Endodermal cell (in vitro differentiated cells): ENCODE data around the gene LAMB1. TPM values are rescaled to one million over a fixed set of nuclear protein-coding genes. Genes with fewer than 3 reads are reported as not detected.
A peak's percentile ranks its signal among the peaks of the same experiment; 100 is the strongest.

Experiments used
- DNase-seq: peaks from one replicate; pipeline ENCODE4 v3.0.0-alpha.2; 2017
- H3K27ac ChIP-seq: 2 replicates; pipeline ENCODE4 v1.5.1; 2013; ENCODE audit warnings: mild to moderate bottlenecking, low read depth, low read length, moderate library complexity
- H3K27me3 ChIP-seq: 2 replicates; pipeline ENCODE4 v1.6.1; 2013; ENCODE audit warnings: mild to moderate bottlenecking, low read length, moderate library complexity; ENCODE audit not compliant: insufficient read depth, control insufficient read depth, poor library complexity, severe bottlenecking
- H3K36me3 ChIP-seq: 2 replicates; pipeline ENCODE4 v1.7.0; 2013; ENCODE audit warnings: mild to moderate bottlenecking, low read length, moderate library complexity; ENCODE audit not compliant: control insufficient read depth, insufficient read depth
- H3K4me1 ChIP-seq: one replicate; pipeline ENCODE4 v1.7.0; 2013; ENCODE audit warnings: low read length; ENCODE audit not compliant: control insufficient read depth, insufficient read depth
- H3K4me3 ChIP-seq: 2 replicates; pipeline ENCODE4 v1.5.1; 2013; ENCODE audit warnings: mild to moderate bottlenecking, low read length, moderate library complexity
- H3K9ac ChIP-seq: 2 replicates; pipeline ENCODE4 v1.6.1; 2013; ENCODE audit warnings: mild to moderate bottlenecking, low read length, moderate library complexity; ENCODE audit not compliant: poor library complexity, severe bottlenecking; ENCODE audit errors: extremely low read depth
- H3K9me3 ChIP-seq: 2 replicates; pipeline ENCODE4 v1.6.1; 2013; ENCODE audit warnings: mild to moderate bottlenecking, low read length, moderate library complexity; ENCODE audit not compliant: control insufficient read depth
- H3K27ac Mint-ChIP-seq: 2 replicates; pipeline ENCODE4 v1.8.0; 2020; ENCODE audit warnings: mixed read lengths
- H3K27me3 Mint-ChIP-seq: 2 replicates; pipeline ENCODE4 v1.8.0; 2021; ENCODE audit warnings: mild to moderate bottlenecking, mixed read lengths; ENCODE audit not compliant: insufficient read depth
- H3K36me3 Mint-ChIP-seq: 2 replicates; pipeline ENCODE4 v1.8.0; 2020; ENCODE audit warnings: low read depth, mixed read lengths
- H3K4me1 Mint-ChIP-seq: 2 replicates; pipeline ENCODE4 v1.8.0; 2020; ENCODE audit warnings: mixed read lengths
- H3K4me3 Mint-ChIP-seq: 2 replicates; pipeline ENCODE4 v1.8.0; 2020; ENCODE audit warnings: mild to moderate bottlenecking, moderate library complexity, mixed read lengths
- H3K9me3 Mint-ChIP-seq: 2 replicates; pipeline ENCODE4 v1.8.0; 2020; ENCODE audit warnings: mild to moderate bottlenecking, mixed read lengths
- WGBS, 2 experiments: methylation state at CpG; one replicate each; pipeline versions ENCODE4 v1.1.5 to v1.1.7; 2013; ENCODE audit warnings: missing lambda C conversion rate in 2 of 2, mixed read lengths in 1 of 2; ENCODE audit not compliant: insufficient coverage in 1 of 2, insufficient read length in 1 of 2; 5-methylcytosine and 5-hydroxymethylcytosine counted together
- total RNA-seq, 2 donors: library from RNA; stranded (reverse); fragmentation: NEBNext Ultra II Directional in 1 of 2; extraction: Animal tissue kit (Norgen Biotek cat#: 25700) in 1 of 2; gene quantifications; 2 replicates in 1 of 2; 3 replicates in 1 of 2; pipeline ENCODE4 v1.2.1, GENCODE V29; 2021
- TF ChIP-seq, protein P1 (sequence below): fragments of 200-600 bp; sonication (generic); conservative IDR thresholded peaks from 2 replicates; pipeline ENCODE4 v1.5.0; 2021; ENCODE audit warnings: antibody characterized with exemption, mild to moderate bottlenecking

Gene LAMB1
- total RNA-seq, 2 donors from 2014 or later: 192 to 209 TPM

DNA sequence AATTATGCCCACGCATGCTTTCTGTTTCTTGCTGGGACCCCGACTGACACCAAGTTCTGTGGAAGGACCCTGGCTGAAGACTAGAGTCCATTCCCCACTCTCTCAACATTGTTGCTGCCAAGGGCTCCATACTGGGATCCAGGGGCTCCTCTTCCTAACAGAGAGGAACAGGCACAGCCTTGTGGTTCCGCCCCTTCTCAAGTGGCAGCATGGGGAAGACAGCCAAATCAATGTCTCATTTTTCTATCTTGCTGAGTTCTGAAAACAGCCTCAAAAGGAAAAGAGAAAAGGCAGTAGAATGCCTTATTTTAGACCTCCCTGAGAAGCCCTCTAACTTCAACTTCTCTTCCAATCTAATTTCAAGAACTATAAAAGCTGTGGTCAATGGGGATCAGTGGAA, 23.7 kb upstream of the LAMB1 start:
- H3K9me3 Mint-ChIP-seq: no peaks in the 10 kb centered on the region
- DNase-seq: no peak
- H3K36me3 Mint-ChIP-seq: no peaks in the 10 kb centered on the region

DNA sequence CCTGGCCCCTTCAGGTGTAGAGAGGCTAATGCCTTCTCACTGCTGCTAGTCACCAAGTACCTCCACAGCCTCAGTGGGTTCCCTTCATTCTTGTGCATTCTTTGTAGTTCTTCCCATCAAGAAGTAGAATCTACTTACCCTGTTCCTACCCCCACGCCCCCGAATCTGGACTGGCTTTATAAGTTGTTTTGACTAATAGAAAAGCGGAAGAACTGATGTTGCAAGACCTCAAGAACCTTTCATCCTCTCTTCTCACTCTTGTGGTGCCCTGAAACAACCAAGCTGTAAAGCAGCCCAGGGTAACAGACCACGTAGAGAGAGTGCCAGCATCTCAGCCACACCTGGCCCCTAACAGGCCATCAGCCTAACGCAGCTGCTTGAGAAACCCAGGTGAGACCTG, 23.2 kb upstream of the LAMB1 start:
- H3K27me3 ChIP-seq: no peaks in the 10 kb centered on the region
- no peak overlapping the region for H3K4me3 ChIP-seq
- H3K36me3 ChIP-seq: no peaks in the 10 kb centered on the region
- H3K27ac ChIP-seq: no peak overlapping the region
- peaks cover 3% of the 10 kb centered on the region for H3K4me1 ChIP-seq
- no peak overlapping the region for H3K27ac Mint-ChIP-seq
- no peaks in the 10 kb centered on the region for H3K27me3 Mint-ChIP-seq
- DNase-seq: no peak
- TF ChIP-seq, protein P1, sequence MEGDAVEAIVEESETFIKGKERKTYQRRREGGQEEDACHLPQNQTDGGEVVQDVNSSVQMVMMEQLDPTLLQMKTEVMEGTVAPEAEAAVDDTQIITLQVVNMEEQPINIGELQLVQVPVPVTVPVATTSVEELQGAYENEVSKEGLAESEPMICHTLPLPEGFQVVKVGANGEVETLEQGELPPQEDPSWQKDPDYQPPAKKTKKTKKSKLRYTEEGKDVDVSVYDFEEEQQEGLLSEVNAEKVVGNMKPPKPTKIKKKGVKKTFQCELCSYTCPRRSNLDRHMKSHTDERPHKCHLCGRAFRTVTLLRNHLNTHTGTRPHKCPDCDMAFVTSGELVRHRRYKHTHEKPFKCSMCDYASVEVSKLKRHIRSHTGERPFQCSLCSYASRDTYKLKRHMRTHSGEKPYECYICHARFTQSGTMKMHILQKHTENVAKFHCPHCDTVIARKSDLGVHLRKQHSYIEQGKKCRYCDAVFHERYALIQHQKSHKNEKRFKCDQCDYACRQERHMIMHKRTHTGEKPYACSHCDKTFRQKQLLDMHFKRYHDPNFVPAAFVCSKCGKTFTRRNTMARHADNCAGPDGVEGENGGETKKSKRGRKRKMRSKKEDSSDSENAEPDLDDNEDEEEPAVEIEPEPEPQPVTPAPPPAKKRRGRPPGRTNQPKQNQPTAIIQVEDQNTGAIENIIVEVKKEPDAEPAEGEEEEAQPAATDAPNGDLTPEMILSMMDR: no peak
- WGBS, 2 experiments: 88 to 100% methylated on average over 3 to 5 of the region's 5 CpGs
- peaks cover 5% of the 10 kb centered on the region for H3K4me1 Mint-ChIP-seq
- no peak overlapping the region for H3K9ac ChIP-seq
- H3K9me3 ChIP-seq: no peaks in the 10 kb centered on the region
- H3K4me3 Mint-ChIP-seq: no peak overlapping the region
- no peaks in the 10 kb centered on the region for H3K36me3 Mint-ChIP-seq
- H3K9me3 Mint-ChIP-seq: no peaks in the 10 kb centered on the region

More for the DNA sequence above, 23.7 kb upstream of the LAMB1 start:
- H3K27me3 Mint-ChIP-seq: no peaks in the 10 kb centered on the region
- peaks cover 3% of the 10 kb centered on the region for H3K4me1 ChIP-seq
- no peaks in the 10 kb centered on the region for H3K36me3 ChIP-seq
- H3K27ac ChIP-seq: no peak overlapping the region
- H3K27me3 ChIP-seq: no peaks in the 10 kb centered on the region
- H3K27ac Mint-ChIP-seq: peak overlapping the region; percentile 1
- no peak overlapping the region for H3K4me3 Mint-ChIP-seq
- TF ChIP-seq, protein P1: no peak
- H3K4me1 Mint-ChIP-seq: peaks cover 5% of the 10 kb centered on the region
- H3K4me3 ChIP-seq: no peak overlapping the region
- no peaks in the 10 kb centered on the region for H3K9me3 ChIP-seq
- 93% methylated on average over 3 of the region's 3 CpGs; no CpG with 5 or more reads in 1 of the 2 experiments for WGBS, 2 experiments
- no peak overlapping the region for H3K9ac ChIP-seq

DNA sequence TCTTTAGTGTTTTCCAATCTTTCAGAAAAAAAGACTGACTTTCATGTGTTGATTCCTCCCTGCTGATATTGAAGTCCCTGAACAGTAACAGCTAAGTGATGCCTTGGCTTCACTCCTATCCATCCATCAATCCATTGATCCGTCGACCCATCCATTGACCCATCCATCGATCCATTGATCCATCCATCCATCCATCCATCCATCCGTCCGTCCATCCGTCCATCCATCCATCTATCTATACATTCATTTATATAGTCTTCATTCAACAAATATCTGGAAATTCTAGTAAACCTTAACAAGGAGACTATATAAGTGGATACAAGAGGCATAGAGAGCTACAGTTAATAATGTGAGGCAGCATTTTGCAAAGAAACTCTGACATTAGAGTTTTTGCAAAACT, 21.6 kb upstream of the LAMB1 start:
- no peaks in the 10 kb centered on the region for H3K36me3 Mint-ChIP-seq
- no peak overlapping the region for H3K4me3 ChIP-seq
- no peak overlapping the region for H3K4me3 Mint-ChIP-seq
- no peak overlapping the region for H3K9ac ChIP-seq
- H3K36me3 ChIP-seq: no peaks in the 10 kb centered on the region
- H3K4me1 Mint-ChIP-seq: peaks cover 2% of the 10 kb centered on the region
- TF ChIP-seq, protein P1: no peak
- H3K9me3 ChIP-seq: no peaks in the 10 kb centered on the region
- 94 to 100% methylated on average over 3 to 6 of the region's 6 CpGs for WGBS, 2 experiments
- H3K4me1 ChIP-seq: no peaks in the 10 kb centered on the region
- H3K27me3 Mint-ChIP-seq: peaks cover 1% of the 10 kb centered on the region
- H3K9me3 Mint-ChIP-seq: no peaks in the 10 kb centered on the region
- no peak overlapping the region for H3K27ac ChIP-seq
- no peak overlapping the region for H3K27ac Mint-ChIP-seq
- H3K27me3 ChIP-seq: no peaks in the 10 kb centered on the region
- DNase-seq: no peak
